ENCODE results near the gene UBE2R2.

UBE2R2 gene

GRCh38 chr9:33884856-33885701 lies 68.1 kb downstream of the UBE2R2 start:
- peak; percentile 1 for DNase-seq (ENCODE audit: low read depth)

GRCh38 chr9:33885948-33886347 lies 69.0 kb downstream of the UBE2R2 start:
- no peak for DNase-seq (ENCODE audit: low read depth)

DNA sequence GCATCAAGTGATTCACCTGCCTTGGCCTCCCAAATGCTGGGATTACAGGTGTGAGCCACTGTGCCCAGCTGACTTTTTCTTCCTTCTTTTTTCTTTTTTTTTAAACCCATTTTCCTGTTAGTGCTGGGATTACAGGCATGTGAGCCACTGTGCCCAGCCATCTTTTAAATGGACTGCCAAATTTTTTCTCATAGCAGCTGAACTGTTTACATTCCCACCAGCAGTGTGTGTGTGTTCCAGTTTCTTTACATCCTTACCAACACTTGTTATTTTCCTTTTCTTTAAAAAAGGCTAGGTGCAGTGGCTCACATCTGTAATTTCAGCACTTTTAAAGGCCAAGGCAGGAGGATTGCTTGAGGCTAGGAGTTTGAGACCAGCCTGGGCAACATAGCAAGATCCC lies 76.9 kb downstream of the UBE2R2 start:
- no peak for DNase-seq (ENCODE audit: low read depth)

DNA sequence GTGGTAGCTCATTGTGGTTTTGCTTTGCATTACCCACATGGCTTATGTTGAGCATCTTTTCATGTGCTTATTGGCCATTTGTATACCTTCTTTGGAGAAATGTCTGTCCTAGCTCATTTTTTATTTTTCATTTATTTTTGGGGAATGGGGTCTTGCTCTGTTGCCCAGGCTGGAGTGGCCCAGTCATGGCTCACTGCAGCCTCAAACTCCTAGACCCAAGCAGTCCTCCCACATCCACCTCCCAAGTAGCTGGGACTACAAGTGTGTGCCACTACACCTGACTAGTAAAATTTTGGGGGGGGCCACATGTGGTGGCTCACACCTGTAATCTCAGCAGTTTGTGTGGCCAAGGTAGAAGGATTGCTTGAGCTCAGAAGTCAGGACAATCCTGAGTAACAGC lies 77.4 kb downstream of the UBE2R2 start:
- DNase-seq (ENCODE audit: low read depth) = no peak

DNA sequence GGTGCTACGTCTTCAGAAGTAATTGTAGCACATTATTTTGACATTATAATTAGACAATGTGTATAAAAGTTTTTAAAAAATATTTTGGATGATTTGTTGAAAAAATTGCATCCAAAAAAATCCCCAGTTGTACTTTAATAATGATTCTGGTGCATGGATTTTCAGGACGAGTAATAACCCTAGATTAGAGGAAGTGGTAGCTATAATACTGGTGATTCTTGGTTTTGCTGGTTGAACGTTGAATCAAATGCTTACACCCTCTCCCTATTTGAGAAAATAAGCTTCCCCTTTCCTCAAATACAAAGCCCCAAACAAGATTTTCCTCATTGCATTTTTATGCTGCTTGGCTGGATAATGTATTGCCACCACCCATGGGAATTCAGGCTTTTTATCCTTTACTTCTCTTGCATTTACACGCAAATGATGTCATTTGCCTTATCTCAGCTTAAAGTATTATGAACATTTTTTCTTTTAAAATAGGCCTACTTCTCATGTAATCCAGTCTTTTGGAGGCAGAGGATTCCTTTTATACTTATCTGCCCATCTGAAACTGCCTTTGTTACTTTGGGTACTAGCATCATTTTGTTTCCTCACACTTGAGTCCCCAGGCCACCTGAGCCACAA lies 86.3 kb downstream of the UBE2R2 start:
- DNase-seq (ENCODE audit: low read depth) = no peak

GRCh38 chr9:33905137-33905536 lies 88.2 kb downstream of the UBE2R2 start:
- DNase-seq (ENCODE audit: low read depth) = no peak

GRCh38 chr9:33906769-33907168 lies 89.8 kb downstream of the UBE2R2 start:
- DNase-seq (ENCODE audit: low read depth) = no peak

- no peak for DNase-seq (ENCODE audit: low read depth)
Measured at GRCh38 chr9:33907347-33907746, 90.4 kb downstream of the UBE2R2 start.

DNA sequence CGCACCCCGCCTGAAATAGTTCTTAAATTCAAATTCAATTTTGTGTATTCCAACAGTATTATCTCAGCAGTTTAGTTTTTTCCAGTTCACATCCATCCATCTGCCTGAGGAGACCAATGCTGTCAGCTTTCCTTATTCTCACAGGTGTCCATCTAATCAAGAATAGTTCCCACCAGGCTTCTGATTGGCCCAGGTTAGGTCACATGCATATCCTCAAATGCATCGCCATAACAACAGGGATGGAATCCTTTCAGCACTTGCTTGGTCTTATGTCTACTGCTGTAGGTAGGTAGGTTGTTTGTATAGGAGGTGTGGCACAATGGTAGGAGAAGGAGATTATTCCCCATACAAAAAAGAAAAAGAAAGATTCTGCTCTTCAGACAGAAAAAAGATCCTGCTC lies 91.2 kb downstream of the UBE2R2 start:
- DNase-seq (ENCODE audit: low read depth) = no peak

DNA sequence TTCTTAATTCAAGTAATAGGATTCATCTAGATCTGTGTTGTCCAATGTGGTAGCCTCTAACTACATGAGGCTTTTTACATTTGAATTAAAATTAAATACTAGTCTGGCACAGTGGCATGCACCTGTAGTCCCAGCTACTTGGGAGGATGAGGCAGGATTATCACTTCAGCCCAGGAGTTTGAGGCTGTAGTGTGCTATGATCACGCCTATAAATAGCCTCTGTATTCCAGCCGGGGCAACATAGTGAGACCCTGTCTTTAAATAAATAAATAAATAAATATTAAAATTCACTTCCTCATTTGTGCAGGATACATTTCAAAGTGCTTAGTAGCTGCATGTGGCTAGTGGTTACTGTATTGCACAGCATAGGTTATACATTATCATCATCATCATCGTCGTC lies 91.8 kb downstream of the UBE2R2 start:
- no peak for DNase-seq (ENCODE audit: low read depth)

GRCh38 chr9:33913541-33913940 lies 96.6 kb downstream of the UBE2R2 start:
- no peak for DNase-seq (ENCODE audit: low read depth)

- no peak for DNase-seq (ENCODE audit: low read depth)
Measured at GRCh38 chr9:33914887-33915628, 98.1 kb downstream of the UBE2R2 start.

DNA sequence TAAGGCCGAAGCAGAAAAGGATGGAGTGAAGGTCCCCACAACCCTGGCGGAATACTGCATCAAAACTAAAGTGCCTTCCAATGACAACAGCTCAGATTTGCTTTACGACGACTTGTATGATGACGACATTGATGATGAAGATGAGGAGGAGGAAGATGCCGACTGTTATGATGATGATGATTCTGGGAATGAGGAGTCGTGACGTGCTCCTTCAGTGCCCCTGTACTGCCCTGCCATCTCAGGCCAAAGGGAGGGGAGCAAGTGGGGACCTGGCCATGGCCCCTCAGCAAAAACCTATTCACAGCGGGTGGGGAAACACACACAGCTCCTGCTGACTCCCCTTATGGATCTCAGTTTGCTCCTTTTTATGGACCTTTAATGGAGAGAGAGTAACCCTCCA lies 100.1 kb downstream of the UBE2R2 start:
- DNase-seq (ENCODE audit: low read depth) = no peak

DNA sequence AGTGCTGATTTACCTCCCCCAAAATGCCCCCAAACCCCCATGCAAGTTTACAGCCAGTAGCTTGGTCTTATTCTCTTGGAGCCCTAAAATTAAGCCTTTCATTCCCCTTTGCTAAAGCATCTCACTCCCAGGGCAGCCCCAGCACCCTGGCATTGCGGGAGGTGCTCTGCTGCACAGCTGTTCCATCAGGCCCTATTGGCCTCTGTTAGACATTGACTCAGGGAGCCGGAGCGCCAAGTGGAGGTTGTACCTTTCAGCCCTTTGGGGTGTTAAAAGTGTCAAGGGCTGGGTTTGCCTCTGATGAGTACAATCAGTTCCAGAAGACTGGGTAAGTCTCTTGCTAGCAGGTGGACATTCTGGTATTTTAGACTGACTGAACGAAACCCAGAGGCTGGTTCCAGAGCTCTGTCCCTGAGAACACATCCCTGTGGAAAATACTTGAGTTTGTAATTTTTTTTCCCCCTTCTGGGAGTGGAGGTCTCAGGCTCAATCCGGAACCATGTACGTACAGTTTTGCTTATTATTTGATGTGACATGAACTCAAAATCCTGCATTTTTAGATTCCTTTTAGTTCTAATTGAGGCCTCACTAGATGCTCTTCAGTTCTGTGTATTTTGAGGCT lies 102.4 kb downstream of the UBE2R2 start:
- no peak for DNase-seq (ENCODE audit: low read depth)

- no peak for DNase-seq (ENCODE audit: low read depth)
Measured at GRCh38 chr9:33921967-33922895, 105.3 kb downstream of the UBE2R2 start.

DNA sequence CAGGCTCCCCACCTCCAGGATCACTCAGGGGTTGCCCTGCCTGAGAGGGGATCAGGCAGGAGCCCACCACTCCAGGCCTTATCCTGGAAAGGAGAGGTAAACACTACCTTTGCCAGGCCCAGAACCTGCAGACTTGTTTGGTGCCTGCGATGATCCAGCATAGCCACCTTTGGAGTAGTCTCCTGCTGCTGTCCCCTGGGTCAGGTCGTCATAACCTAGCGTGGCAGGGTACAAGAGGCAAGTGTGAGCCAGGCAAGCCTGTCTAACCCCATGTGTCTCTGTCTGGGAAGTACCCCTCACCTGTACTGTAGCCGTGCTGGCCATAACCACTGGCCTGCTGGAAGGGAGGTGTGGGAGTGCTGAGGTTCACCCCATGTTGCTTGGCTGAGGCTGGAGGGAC lies 106.1 kb downstream of the UBE2R2 start:
- no peak for DNase-seq (ENCODE audit: low read depth)

DNA sequence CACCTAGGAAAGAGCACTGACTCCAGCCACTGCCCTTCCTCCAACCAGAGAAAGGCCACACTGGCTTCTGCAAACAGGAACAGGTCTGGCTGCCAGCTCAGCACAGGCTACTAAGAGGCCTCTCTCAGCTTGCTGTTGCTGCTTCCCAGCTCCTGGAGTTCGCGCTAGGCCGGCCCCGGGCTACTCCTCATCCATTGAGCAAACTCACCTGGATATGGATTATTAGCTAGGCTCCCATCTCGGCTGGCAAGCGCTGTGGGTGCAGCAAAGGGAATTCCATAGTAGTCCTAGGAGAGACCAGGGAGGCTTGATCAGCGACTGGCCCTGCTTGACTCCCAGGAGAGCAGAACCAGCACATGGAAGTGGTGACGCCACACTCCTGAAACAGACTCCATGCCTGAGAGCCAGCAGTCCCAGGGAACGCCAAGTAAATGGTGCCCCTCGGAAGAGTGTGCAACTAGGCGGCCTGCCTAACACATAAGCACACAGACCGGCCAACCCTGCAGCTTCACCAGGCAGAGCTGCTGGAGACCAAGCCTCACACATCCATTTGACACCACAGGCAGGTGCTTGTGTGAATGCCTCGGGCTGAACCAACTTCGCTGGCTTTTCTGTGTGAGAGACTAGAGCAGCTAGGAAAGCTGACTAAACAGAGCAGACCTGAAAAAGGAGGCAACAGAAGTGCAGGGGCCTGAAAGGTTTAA lies 107.2 kb downstream of the UBE2R2 start:
- DNase-seq (ENCODE audit: low read depth) = no peak

GRCh38 chr9:33924978-33925797 lies 108.2 kb downstream of the UBE2R2 start:
- peak; percentile 51 for DNase-seq (ENCODE audit: low read depth)

- no peak for DNase-seq (ENCODE audit: low read depth)
Measured at GRCh38 chr9:33926746-33927485, 110.0 kb downstream of the UBE2R2 start.

All from fibroblast of gingiva (primary cell).